Tracheal epithelial cell (primary cell): ENCODE measurements around the gene PBX1. TPM values are rescaled to one million over a fixed set of nuclear protein-coding genes. Genes with fewer than 3 reads are reported as not detected.

Experiments
- total RNA-seq: library from RNA; depleted of rRNA; stranded (reverse); fragments of >200 nt; gene quantifications from 2 replicates; pipeline ENCODE4 v1.2.1, GENCODE V29; 2014

The PBX1 gene
- 3.1 and 6.6 TPM in 2 replicates for total RNA-seq

DNA sequence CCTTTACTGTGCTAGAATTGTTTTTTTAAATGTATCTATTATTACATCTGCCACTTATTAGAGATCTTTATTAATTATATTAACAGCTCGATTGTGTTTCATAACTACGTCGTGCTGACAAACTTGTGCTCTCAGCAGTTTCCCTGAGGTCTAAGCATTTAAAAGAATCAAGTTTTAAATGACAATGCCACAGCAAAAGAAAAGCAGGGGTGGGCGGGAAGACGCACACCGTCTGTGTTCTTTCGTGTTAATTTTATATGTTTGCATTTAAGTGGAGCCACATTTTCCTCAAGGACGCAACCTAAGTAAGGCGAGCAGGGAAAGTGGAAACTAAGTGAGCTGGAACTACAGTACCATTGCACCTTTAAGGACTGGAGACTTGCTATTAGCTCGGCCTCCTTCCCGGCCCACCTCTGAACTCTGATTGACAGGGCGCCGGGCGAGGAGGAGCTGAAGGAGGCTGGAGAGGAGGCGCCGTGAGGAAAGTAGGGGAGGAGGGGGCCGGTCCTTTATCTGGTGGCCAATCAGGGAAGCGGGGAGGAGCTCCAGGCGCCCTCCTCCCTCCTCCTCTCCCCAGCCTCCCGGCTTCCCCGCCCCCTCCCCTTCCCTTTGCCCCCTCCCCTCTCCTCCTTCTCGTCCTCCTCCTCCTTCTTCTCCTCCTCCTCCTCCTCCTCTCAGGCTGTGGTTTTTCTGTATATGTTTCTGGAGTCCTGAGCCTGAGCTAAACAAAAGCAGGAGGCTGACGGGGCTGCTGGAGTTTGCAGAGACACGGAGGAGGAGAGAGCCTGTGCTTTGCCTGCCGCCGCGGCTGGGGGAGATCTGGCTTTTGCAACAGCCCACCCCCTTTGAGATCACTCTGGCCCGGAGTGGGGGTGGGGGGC is at the start of gene PBX1:
Gene PBX1 (plus strand): TSS at position 724 of the 881 bp plus-strand sequence.

